HG02852 (cell line): ENCODE data around the gene IRF3.

Experiments
- ATAC-seq: cut with Tn5 transposase; IDR thresholded peaks from one replicate; pipeline ENCODE4 v1.9.1; 2021; ENCODE audit warnings: mild to moderate bottlenecking, moderate library complexity; ENCODE audit not compliant: unreplicated experiment

The IRF3 gene, protein sequence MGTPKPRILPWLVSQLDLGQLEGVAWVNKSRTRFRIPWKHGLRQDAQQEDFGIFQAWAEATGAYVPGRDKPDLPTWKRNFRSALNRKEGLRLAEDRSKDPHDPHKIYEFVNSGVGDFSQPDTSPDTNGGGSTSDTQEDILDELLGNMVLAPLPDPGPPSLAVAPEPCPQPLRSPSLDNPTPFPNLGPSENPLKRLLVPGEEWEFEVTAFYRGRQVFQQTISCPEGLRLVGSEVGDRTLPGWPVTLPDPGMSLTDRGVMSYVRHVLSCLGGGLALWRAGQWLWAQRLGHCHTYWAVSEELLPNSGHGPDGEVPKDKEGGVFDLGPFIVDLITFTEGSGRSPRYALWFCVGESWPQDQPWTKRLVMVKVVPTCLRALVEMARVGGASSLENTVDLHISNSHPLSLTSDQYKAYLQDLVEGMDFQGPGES

DNA sequence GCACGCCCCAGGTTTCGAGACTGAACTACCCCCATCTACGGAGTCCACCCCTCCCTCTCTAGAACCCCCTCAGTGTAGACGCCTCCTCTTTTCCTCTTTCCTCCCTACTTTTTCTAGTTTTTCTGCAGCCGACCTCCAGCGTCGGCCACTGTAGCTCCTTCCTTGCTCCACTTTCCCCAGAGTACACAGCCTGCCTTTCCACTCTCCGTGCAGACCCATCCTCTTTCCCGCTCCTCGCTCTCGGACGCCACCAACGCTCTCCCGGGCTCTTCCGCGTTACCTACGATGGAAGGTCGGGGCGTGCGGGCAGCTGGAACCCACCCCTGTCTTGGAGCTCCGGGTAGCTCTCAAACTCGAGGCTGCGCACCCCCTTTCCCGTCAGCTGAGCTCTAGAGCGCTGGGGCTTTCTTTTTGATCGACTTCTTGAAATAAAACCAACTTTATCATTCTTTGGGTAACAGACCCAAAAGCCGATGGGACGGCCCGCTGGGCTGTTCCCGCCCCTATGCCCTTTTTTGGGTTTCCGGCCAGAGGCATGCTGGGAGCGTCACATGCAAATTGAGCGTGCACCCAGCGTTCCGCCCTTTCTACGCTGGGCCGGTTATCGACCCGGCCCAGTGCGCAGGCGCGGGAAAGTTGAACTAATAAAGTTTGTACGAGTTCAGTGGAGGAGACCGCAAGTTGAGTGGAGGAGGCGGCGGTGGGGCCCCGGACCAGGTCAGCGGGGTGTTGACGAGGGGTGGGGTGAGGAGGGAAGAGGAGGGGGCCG is at the start of gene IRF3, which contains the start of gene BCL2L12:
IRF3 (minus strand) TSS at position 507 of the 769 bp plus-strand sequence. CDS start 1,019 bp downstream, outside the sequence.
BCL2L12 (plus strand) TSS at position 583 of the 769 bp plus-strand sequence. CDS start 760 bp downstream, outside the sequence.
- peak; percentile 75 for ATAC-seq

DNA sequence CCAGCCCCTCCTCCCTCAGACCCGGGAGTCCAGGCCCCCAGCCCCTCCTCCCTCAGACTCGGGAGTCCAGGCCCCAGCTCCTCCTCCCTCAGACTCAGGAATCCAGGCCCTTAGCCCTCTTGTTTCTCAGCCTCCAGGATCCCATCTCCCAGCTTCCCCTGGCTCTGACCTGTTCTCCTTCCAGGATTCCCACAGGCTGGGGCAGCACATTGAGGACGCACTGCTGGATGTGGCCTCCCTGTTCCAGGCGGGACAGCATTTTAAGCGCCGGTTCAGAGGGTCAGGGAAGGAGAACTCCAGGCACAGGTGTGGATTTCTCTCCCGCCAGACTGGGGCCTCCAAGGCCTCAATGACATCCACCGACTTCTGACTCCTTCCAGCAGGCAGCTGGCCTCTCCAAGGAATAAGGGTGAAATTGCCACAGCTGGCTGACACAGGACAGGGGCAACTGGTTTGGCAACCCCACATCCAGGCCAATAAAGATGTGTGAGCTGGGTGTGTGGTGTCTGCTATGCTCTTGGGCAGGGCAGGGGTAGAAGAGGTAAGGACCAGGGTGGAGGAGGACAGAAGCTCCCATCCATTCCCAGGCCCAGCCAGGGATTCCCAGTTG is 47.7 kb upstream of the IRF3 start:
- ATAC-seq: no peak

DNA sequence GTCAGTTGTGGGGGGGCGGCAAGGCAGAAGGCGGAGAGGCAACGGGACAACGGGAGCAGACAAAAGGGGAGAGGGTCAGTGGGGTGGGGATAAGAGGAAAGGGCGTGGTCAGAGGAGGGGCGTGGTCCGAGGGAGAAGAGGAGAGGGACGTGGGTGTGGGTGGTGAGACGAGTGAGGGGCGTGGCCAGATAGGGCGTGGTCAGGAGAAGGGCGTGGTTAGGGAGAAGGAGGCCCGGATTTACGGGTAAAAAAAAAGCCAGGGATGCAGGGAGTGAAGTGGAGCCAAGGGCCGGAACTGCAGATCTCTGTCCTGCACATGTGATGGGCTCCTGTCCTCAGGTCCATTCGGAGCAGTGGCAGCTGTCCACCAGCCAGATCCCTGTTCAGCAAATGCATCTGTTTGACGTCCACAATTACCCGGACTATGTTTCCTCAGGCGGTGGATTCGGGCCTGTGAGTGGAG is 46.8 kb upstream of the IRF3 start:
- ATAC-seq: no peak

DNA sequence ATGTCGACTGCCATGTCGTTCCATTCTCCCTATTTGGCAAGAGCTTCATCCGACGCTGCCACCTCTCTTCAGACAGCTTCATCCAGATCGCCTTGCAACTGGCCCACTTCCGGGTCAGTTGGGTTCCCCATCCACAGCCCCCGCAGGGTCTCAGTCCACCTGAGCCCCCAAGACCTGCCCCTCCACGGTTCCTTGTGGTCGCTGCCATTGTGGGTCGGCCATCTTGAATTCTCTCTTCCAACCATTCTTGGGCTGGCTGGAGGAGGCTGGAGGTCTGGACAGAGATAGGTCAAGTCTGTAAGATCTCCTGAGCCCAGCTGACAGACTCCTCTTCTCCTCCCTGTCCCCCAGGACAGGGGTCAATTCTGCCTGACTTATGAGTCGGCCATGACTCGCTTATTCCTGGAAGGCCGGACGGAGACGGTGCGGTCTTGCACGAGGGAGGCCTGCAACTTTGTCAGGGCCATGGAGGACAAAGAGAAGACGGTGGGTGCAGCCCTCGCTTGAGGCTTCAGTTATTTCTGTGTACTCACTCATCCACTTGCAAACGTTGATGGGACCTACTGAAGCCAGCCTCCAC is 44.8 kb upstream of the IRF3 start:
- no peak for ATAC-seq

DNA sequence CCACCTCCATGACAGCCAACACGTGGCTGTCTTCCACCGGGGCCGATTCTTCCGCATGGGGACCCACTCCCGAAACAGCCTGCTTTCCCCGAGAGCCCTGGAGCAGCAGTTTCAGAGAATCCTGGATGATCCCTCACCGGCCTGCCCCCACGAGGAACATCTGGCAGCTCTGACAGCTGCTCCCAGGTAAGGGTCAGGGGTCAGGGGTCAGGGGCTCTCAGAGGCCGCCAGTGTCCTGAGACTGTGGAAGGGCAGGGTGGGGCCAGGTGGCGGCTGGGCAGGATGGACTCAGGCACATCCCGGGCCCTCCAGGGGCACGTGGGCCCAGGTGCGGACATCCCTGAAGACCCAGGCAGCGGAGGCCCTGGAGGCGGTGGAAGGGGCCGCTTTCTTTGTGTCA is 40.3 kb upstream of the IRF3 start:
- no peak for ATAC-seq

DNA sequence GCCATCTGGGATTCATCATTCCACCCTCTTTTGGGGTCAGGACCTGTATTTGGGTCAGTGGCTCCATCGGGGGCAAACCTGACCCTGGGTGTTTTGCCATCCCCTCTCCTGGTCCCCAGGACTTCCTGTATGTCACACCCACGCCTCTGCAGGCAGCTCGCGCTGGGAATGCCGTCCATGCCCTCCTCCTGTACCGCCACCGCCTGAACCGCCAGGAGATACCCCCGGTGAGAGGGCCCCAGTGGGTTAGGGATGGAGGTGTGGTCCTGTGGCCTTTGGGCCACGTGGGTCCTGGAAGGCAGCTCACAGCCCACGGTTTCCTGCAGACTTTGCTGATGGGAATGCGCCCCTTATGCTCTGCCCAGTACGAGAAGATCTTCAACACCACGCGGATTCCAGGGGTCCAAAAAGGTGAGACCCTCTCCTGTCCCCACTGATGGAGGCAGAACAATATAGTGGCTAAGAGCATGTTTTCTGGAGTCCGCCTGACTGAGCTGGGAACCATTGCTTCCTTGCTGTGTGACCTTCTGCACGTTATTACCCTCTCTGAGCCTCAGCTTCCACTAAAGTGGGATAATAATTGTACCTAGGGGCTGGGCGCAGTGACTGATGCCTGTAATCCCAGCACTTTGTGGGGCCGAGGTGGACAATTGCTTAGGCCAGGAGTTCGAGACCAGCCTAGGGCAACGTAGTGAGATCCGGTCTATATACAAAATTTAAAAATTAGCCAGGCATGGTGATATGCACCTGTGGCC is 39.4 kb upstream of the IRF3 start:
- no peak for ATAC-seq

DNA sequence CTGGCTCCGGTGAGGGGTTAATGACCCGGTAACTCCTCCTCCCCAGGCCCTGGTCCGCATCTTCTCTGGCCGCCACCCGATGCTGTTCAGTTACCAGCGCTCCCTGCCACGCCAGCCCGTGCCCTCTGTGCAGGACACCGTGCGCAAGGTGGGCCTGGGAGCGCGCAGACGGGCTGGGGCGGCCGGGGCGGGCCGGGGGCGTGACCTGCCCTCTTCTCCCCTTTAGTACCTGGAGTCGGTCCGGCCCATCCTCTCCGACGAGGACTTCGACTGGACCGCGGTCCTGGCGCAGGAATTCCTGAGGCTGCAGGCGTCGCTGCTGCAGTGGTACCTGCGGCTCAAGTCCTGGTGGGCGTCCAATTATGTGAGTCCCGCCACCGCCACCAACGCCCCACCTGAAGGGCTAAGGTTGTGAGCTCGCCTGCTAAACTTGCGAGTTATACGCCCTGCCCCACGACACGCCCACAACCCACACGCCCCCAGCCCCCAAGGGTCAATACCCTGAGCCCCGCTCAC is 35.7 kb upstream of the IRF3 start:
- no peak for ATAC-seq

DNA sequence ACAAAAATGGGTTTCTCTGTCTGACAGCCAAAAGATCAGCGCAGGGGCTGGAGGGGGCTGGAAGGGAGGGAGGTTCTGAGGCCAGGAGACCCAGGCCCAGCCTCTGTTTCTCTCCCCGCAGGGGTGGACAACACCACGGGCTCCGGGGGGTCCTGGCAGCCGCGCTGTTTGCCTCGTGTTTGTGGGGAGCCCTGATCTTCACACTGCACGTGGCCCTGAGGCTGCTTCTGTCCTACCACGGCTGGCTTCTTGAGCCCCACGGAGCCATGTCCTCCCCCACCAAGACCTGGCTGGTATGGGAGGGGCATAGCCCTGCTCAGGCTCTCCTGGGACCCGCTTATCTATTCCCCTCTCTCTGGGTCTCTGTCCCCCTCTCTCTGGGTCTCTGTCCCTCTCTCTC is 34.9 kb upstream of the IRF3 start:
- no peak for ATAC-seq

DNA sequence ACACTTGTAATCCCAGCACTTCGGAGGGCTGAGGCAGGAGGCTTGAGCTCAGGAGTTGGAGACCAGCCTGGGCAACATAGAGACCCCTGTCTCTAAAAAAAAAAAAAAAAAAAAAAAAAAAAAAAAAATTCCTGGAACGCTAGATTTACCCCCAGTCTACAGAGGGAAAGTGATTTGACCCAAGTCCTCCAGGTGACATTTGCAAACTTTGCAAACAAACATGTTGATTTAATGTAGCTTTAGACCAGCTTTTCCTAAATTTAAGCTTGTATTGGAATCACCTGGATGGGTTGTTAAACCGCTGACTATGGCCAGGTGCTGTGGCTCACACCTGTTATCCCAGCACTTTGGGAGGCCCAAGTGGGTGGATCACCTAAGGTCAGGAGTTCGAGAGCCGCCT is 33.7 kb upstream of the IRF3 start:
- ATAC-seq: no peak

DNA sequence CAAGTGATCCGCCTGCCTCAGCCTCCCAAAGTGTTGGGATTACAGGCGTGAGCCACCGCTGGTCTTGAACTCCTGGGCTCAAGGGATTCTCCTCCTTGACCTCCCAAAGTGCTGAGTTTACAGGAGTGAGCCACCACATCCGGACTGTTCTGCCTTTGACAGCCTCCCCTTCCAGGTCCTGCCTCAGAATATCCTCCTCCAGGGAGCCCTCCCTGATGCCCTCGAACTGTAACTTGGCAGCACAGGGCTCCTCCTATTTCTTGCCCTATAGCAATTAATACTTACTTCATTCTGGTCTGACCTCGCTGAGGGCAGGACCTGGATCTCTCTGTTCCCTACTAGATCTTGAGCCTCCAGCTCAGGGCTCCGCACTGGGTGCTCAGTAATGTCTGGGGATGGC is 31.2 kb upstream of the IRF3 start:
- ATAC-seq: no peak

DNA sequence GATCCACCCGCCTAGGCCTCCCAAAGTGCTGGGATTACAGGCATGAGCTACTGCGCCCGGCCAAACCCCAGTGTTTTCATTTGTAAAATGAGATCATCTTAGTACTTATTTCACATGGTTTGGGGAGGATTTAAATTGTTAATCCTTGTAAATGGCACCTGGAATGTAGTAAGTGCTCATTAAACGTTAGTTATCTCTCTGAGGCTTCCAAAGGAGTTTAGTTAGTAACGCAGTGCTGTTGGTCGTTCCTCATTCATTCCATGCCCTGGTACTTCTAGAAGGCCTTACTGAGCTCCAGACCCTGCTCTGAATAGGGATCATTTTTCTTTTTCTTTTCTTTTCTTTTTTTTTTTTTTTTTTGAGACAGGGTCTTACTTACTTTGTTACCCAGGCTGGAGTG is 30.5 kb upstream of the IRF3 start:
- no peak for ATAC-seq

DNA sequence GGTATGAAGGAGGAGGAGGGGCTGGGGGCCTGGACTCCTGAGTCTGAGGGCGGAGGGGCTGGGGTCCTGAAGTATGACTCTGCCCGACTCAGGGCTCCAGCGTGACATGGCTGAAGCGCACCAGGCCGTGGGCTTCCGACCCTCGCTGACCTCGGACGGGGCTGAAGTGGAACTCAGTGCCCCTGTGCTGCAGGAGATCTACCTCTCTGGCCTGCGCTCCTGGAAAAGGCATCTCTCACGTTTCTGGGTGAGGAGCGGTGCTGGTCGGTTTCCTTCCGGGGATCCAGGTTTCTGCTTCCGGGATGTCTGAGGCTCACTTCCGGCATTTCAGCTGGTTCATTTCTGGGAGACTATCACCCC is 26.5 kb upstream of the IRF3 start:
- ATAC-seq: no peak

DNA sequence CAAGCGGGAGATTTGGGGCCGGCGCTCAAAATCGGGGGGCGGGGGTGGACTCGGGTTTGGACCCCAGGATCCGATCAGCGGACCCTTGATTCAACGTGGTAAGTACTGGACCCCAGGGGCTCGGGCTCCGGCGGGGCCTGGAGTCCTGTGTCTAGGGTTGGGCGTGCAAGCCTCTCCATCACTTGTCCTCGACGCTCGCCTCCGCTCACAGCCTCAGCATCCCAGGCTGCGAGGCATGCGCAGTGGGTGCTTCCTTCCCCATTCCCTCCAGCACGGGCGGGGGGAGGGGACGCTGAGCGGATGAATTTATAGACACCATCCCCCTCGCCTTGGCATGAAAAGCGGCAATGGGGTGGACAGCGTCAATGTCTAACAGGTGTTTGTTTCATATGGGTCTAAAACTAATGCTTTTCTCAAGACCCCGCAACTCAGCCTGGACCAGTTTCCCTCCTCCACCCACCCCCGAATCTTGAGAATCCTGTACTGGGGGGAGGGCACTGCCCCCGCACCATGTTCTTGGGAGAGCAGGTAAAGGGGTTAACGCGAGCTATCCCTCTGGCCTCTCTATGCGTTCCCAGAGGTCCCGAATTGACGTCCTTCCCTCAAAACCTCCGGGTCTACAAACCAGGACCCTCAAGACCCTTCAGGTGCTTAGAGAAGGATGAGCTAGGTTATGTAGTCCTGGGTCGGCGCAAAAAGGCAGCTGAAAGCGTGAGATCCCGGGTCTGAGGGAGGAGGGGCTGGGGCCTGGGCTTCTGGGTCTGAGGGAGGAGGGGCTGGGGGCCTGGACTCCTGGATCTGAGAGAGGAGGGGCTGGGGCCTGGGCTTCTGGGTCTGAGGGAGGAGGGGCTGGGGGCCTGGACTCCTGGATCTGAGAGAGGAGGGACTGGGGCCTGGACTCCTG is 25.8 kb upstream of the IRF3 start:
- no peak for ATAC-seq

DNA sequence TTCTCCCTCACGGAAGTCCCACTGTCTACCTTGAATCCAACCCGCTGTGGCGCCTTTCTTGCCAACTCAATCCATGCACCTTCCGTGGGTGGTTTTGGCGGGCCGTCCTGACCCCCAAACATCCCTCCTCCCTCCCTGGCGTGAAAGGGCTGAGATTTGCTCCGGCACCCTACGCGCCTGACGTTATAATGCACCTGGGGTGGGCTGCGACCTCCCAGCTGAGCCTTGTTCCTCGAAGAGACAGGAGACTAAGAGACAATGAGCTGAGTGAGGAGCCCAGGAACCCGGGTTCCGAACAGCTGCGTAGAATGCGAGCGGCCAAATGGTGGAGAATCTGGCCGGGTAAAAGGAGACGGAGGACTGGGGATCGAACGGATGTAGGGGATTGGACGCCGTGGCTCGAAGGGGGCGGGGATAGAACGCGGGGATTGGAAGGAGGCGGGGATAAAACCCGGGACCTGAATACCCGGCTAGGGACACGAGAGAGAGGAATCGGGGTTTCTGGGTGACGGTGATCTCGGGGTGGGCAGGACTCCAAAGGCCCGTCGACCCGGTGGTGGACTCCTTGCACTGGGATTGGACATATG is 25.1 kb upstream of the IRF3 start, which contains the start of gene CPT1C:
CPT1C (plus strand) TSS at position 461 of the 587 bp plus-strand sequence. CDS start 1,137 bp downstream, outside the sequence.
- no peak for ATAC-seq

DNA sequence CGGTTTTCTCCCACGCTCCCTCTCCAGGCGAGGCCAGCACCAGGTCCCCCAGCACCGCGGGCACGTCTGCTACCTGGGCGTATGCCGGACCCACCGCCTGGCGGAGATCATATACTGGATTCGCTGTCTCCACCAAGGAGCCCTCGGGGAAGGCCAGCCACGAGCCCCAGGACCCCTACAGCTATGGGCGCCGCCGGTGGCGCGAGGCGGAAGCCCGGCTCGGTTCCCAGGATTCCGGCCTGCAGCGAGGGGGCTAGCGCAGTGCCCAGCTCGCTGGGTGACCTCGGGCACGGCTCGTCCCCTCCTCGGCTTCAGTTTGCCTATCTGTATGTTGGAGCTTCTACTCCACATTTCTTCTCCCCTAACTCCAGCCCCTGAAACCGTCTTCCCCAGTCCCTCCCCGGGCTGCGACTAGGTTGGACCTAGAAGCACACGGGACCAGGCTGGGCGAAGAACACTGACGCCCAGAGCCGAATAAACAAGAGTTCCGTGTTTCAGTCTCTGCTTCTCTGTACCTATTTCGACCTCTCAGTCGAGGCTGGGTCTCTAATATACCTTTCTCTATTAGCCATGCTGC is 24.5 kb upstream of the IRF3 start:
- no peak for ATAC-seq

DNA sequence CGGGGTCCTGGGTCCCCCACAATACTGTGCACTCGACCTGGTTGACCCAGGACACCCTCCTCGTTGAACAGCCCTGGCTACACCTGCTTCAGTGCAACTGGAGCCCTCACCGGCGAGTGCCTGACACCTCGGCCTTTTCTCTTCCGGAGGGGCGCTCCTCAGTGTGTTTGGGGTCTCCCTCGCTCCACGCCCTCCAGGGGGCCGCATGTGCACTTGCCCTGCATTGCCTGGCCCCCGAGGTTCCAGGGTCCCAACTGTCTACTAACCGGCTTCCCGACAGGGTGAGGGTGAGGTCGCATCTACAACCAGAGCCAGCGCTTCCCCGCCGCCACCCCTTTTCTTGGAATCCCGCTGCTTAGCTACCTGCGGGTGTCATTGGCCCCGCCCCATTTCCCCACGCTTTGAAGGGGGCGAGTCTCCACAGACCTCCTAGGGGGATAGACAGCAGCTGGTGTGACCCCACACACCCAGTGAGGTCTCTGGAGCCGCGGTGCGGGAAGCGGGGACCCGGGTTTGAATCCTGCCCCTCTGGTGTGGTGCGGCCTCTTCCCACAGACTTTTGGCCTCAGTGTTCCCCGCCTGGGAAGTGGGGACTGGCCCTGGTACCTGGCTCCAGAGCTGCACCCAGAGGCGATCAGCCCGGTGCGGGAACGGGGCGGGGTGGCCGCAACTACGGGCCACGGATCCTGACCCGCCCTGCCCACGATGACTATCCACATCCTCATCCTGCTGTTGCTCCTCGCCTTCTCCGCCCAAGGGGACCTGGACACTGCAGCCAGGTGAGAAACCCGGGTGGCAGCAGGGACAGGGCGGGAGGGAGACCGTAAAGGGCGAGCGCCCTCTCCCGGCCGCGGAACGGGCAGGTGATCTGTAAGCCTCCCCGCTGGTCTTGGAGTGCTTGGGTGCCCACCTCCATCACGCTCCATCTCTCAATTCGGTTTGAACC is 23.7 kb upstream of the IRF3 start, which contains the start of gene ADM5:
ADM5 (plus strand) TSS at position 462 of the 946 bp plus-strand sequence; CDS start at position 706, 244 bp downstream.
- no peak for ATAC-seq

DNA sequence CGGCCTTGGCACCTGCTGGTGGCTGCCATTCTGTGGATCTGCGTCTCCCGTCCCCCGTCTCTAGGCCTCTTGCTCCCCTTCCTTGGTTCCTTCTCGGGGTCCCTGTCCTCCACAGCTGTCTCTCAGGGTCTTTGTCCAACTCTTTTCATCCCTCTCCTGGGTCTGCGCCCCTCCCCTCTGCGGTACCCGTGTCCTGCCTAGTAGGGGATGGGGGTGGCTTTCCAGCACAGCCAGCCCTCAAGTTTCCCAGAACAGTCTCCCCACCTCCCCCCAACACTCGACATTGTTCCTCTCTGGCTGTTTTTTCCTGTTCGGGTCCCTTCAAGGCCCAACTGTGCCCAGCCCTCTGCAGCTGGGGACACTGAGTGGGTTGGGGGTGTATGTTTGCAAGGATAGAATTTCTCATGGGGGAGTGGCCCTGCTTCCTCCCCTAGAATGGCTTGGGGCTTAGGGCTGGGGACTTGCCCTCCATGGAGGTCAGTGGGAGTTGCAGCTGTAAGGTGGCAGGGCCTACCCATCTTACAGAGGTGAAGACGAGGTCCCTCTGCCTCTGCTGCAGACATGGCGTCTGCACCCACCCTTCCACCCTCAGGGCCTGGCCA is 23.0 kb upstream of the IRF3 start:
- ATAC-seq: no peak
